DMS53 treated with DMSO at 0.1 percent for 48 hours (cell line): ENCODE results near the gene AP2A1.
"Not testable (repeated sequence)": the region's sequence is repeated elsewhere in the genome, so short reads cannot be mapped to it uniquely, and the experiment has no call there.

ENCODE experiments used
- DNase-seq: peaks from one replicate; lab custom pipeline; 2025; ENCODE audit not compliant: unreplicated experiment; lab: John Stamatoyannopoulos, UW

AP2A1 gene

DNA sequence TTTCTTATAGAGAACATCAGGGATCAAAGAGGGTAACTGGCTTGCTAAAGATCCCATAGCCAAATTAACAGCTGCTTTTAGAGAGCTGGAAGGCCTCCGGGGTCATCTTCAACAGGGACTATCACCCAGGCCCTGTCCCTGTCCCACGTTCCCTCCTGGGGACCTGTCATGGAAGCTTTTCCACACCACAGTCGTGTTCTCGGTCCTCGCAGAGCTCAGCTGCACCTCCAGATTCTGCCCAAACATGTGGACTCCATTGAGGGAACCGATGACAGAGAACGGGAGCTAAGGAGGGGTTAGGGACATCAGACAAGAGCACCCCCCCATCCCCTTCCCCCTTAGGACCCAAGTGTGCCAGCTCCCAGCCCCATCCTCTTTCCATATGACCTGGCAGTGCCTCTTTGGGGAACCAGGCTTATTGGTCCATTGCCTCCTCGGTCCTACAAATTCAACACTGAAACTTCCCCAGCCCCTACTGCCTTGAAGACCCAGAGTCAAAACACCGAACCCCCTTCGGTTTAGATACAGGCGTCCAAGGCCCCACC, 45.7 kb downstream of the AP2A1 start:
- no peak for DNase-seq

- peak; percentile 89 for DNase-seq
These were observed 46.4 kb downstream of the AP2A1 start, which contains the start of gene FUZ for GRCh38 chr19:49812997-49813861. FUZ (minus strand) TSS chr19:49813292; CDS start chr19:49813106, 186 bp downstream.

- DNase-seq, result no peak
These were observed 47.2 kb downstream of the AP2A1 start for GRCh38 chr19:49814010-49814409.

GRCh38 chr19:49816590-49816989, 49.8 kb downstream of the AP2A1 start:
- DNase-seq, result no peak

DNA sequence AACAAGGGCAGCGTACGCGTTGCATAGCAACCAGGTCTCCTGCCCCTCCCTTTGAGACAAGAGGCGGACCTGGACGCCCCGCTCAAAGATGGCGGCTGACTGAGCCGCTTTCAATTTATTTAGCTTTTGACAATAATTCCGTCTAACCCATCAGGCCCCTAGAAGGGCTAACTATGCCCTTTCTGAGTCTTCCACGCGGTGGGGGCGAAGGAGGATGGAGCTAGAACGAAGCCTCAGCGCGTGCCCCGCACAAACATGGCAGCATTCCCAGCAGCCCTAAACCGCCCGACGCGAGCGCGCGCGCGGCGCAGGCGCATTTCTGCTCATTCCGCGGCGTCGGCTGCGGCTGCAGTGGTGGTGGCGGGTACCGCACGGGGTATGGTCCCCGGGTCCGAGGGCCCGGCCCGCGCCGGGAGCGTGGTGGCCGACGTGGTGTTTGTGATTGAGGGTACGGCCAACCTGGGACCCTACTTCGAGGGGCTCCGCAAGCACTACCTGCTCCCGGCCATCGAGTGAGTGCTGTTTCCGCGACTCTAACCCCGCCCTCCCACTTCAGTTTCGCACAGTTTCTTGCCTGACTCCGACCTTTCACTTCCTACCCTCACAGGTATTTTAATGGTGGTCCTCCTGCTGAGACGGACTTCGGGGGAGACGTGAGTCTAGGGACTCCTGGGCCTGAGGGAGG, 51.3 kb downstream of the AP2A1 start, which contains the start of gene MED25:
Gene MED25, plus strand, starts transcription at position 326 of the 685 bp plus-strand sequence. Its CDS starts 53 bp downstream, at position 379.
- peak; percentile 72 for DNase-seq

DNA sequence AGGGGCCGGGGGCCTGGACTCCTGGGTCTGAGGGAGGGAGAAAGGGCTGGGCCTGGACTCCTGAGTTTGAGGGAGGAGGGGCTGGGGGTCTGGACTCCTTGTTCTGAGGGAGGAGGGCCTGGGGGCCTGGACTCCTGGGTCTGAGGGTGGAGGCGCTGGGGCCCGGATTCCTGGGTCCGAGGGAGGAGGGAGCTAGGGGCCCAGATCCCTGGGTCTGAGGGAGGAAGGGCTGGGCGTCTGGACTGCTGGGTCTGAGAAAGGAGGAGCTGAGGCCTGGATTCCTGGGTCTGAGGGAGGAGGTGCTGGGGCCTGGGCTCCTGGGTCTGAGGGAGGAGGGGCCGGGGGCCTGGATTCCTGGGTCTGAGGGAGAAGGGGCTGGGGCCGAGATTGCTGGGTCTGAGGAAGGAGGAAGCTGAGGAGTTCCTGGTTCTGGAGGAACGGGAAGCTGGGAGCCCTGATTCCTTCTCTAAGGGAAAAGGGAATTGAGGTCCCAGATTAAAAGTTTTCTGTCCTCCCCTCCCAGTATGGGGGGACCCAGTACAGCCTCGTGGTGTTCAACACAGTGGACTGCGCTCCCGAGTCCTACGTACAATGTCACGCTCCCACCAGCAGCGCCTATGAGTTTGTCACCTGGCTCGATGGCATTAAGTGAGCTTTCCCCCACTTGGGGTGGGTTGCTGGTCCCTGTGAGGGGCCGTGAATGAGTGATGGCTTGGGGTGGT, 52.0 kb downstream of the AP2A1 start:
- DNase-seq, result no peak

- not testable (repeated sequence) for DNase-seq
These were observed 52.8 kb downstream of the AP2A1 start for GRCh38 chr19:49819452-49820115.

- no peak for DNase-seq
These were observed 53.3 kb downstream of the AP2A1 start for GRCh38 chr19:49820125-49820524.

DNA sequence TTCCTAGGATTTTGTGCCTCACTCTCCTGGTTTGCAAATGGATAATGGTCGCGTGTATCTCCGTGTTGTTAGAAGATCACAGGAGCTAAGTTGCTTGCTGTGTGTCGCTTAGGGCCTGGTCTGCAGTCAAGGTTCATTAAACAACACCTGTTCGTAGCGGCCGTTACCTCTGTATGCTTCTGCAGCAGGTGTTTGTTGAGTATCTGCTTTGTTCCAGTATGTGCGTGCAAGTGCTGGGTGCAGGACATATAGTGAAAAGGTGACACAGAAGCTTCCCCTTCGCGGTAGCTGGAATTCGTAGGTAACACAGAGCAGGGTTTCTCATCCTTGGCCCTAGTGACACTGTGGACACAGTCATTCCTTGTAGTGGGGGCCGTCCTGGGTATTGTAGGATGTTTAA, 56.7 kb downstream of the AP2A1 start:
- peak; percentile 90 for DNase-seq

DNA sequence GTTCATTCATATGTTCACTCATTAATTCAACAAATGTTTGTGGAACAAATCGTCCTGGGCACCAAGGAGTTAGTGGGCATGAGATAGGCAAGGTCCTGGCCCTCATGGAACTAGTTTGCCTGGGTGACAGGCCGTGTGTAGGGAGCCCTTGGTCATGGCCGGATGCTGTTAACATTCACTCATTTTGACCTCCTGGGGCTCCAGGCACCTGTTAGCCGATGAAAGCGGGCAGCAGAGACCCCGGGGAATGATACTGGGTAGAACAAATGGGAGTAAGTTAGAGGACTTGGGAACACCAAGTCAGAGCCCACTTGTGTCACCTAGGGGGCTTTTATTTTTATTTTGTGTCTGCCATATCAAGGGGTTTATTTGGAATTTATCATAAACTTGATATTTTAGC, 57.9 kb downstream of the AP2A1 start:
- no peak for DNase-seq

DNA sequence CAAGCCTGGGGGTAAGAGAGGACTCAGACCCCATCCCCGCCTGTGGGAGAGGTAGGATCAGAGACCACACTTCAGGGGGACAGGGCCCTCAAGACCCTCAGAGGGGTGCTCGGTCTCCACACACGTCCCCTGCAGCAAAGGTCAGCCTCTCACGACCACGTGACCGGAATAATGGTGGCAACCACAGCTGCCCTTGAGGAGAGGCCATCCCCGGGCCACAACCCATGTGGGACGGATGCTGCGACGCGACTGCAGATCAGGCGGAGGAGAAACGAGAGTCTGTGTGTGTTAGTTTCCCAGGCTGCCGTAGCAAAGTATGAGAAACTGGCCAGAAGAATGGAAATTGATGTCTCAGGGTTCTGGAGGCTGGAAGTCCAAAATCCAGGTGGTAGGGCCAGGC, 60.2 kb downstream of the AP2A1 start:
- no peak for DNase-seq

- DNase-seq, result no peak
These were observed 62.4 kb downstream of the AP2A1 start for GRCh38 chr19:49829200-49829599.

- no peak for DNase-seq
These were observed 62.9 kb downstream of the AP2A1 start for GRCh38 chr19:49829721-49830120.

- no peak for DNase-seq
These were observed 64.0 kb downstream of the AP2A1 start for GRCh38 chr19:49830766-49831165.

- DNase-seq, result no peak
These were observed 64.8 kb downstream of the AP2A1 start for GRCh38 chr19:49831592-49831991.

DNA sequence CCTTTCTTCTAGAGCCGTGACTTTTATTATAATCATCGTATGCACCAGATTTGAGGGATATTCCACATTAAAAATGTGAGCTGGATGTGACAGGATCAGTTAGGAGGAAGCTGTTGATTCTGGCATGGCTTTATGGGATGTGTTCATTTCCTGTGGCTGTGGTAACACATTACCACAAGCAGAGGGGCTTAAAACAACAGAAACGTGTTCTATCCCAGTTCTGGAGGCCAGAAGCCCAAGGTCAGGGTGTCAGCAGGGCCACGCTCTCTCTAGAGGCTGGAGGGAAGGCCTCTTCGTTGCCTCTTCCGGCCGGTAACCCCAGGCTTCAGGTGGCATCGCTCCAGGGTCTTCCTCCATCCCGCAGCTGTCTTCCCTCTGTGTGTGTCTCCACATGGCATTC, 65.8 kb downstream of the AP2A1 start:
- DNase-seq, result no peak

GRCh38 chr19:49833599-49833998, 66.8 kb downstream of the AP2A1 start:
- DNase-seq, result no peak

GRCh38 chr19:49835562-49835961, 68.8 kb downstream of the AP2A1 start:
- no peak for DNase-seq

- no peak for DNase-seq
These were observed 69.6 kb downstream of the AP2A1 start for GRCh38 chr19:49836176-49837008.

GRCh38 chr19:49837009-49837310, 70.2 kb downstream of the AP2A1 start:
- no peak for DNase-seq
